H1 (cell line): ENCODE data around the gene ARHGAP4. TPM values are rescaled to one million over a fixed set of nuclear protein-coding genes. Genes with fewer than 3 reads are reported as not detected.

Source experiments
- CTCF ChIA-PET: fragments of 300-600 bp; sonication (Branson Sonifier 250); formaldehyde crosslinking; loops from one replicate; lab custom pipeline; 2021; ENCODE audit not compliant: partially characterized antibody; lab: Charles Lee
- POLR2A ChIA-PET: fragments of 300-600 bp; sonication (Branson Sonifier 250); formaldehyde crosslinking; loops from one replicate; lab custom pipeline; 2021; ENCODE audit warnings: inconsistent platforms; ENCODE audit not compliant: partially characterized antibody; lab: Charles Lee
- DNase-seq, 2 experiments: peaks; one replicate each; pipeline versions ENCODE4 v3.0.0 to v3.0.0-alpha.2; 2010 to 2022; ENCODE audit warnings: low spot score in 2 of 2, low read depth in 1 of 2, mixed read lengths in 1 of 2
- FAIRE-seq: peaks from 2 replicates; lab custom pipeline; 2011; peaks lifted over from hg19 to GRCh38; lab: Jason Lieb, UNC
- H2AFZ ChIP-seq: 2 replicates; pipeline ENCODE4 v1.8.1; 2012; ENCODE audit warnings: low read length, inconsistent platforms
- H2AK5ac ChIP-seq: 2 replicates; pipeline ENCODE4 v1.6.1; 2013; ENCODE audit warnings: low read depth, low read length
- H2BK120ac ChIP-seq: replicated peaks from 2 replicates; pipeline ENCODE3; 2013; ENCODE audit warnings: low read depth, low read length, inconsistent platforms
- H2BK12ac ChIP-seq: 2 replicates; pipeline ENCODE4 v1.6.1; 2013; ENCODE audit warnings: low read depth, low read length
- H2BK15ac ChIP-seq: 2 replicates; pipeline ENCODE4 v1.6.1; 2013; ENCODE audit warnings: low read length
- H2BK20ac ChIP-seq: 2 replicates; pipeline ENCODE4 v1.6.1; 2013; ENCODE audit warnings: low read length
- H2BK5ac ChIP-seq: 2 replicates; pipeline ENCODE4 v1.6.1; 2013; ENCODE audit warnings: low read depth, low read length
- H3K14ac ChIP-seq: 2 replicates; pipeline ENCODE4 v1.6.1; 2013; ENCODE audit warnings: inconsistent platforms; ENCODE audit not compliant: insufficient read length
- H3K18ac ChIP-seq: 2 replicates; pipeline ENCODE4 v1.6.1; 2013; ENCODE audit warnings: low read length; ENCODE audit errors: extremely low read depth
- H3K23ac ChIP-seq: 2 replicates; pipeline ENCODE4 v1.6.1; 2013; ENCODE audit warnings: inconsistent platforms; ENCODE audit not compliant: insufficient read length
- H3K23me2 ChIP-seq: 2 replicates; pipeline ENCODE4 v1.6.1; 2013; ENCODE audit warnings: low read depth, low read length
- H3K27ac ChIP-seq: 2 replicates; pipeline ENCODE4 v1.6.1; 2011; ENCODE audit warnings: low read depth, low read length, inconsistent platforms
- H3K27me3 ChIP-seq, 4 experiments: replicated peaks in 1 of 4; 1 replicate in 1 of 4; 2 replicates in 3 of 4; pipeline versions ENCODE4 v1.6.1 to v1.8.1; 2011 to 2013; ENCODE audit warnings: low read length in 3 of 4, mild to moderate bottlenecking in 3 of 4, inconsistent platforms in 2 of 4, mixed read lengths in 2 of 4, moderate library complexity in 1 of 4; ENCODE audit not compliant: control insufficient read depth in 3 of 4, insufficient read depth in 3 of 4; ENCODE audit errors: extremely low read depth in 1 of 4
- H3K36me3 ChIP-seq, 4 experiments: 2 replicates each; pipeline versions ENCODE4 v1.6.1 to v1.8.1; 2011 to 2013; ENCODE audit warnings: mild to moderate bottlenecking in 4 of 4, low read length in 3 of 4, moderate library complexity in 2 of 4, control low read depth in 1 of 4, inconsistent platforms in 1 of 4; ENCODE audit not compliant: insufficient read depth in 4 of 4, control insufficient read depth in 2 of 4
- H3K4ac ChIP-seq: replicated peaks from 2 replicates; pipeline ENCODE3; 2013; ENCODE audit warnings: low read length, low read depth, mixed read lengths, inconsistent platforms; ENCODE audit not compliant: insufficient read length
- H3K4me1 ChIP-seq, 4 experiments: replicated peaks in 1 of 4; 1 replicate in 1 of 4; 2 replicates in 3 of 4; pipeline versions ENCODE4 v1.6.1 to v1.8.1; 2011 to 2013; ENCODE audit warnings: low read length in 3 of 4, inconsistent platforms in 2 of 4, mixed read lengths in 1 of 4; ENCODE audit not compliant: insufficient read depth in 4 of 4, control insufficient read depth in 3 of 4
- H3K4me2 ChIP-seq, 2 experiments: 2 replicates each; pipeline versions ENCODE4 v1.6.1 to v1.8.1; 2011 to 2013; ENCODE audit warnings: low read depth in 2 of 2, low read length in 2 of 2, control low read depth in 1 of 2, inconsistent platforms in 1 of 2, mild to moderate bottlenecking in 1 of 2; ENCODE audit not compliant: insufficient read depth in 1 of 2
- H3K4me3 ChIP-seq, 4 experiments: fragments of 200-600, 300-600 bp in 1 of 4; sonication (generic), shearing (Covaris generic), sonication (Bioruptor Twin) in 1 of 4; 2 replicates each; pipeline versions ENCODE4 v1.5.1 to v1.8.1; 2011 to 2016; ENCODE audit warnings: low read length in 4 of 4, low read depth in 3 of 4, control low read depth in 2 of 4, inconsistent platforms in 2 of 4, mild to moderate bottlenecking in 2 of 4, mixed read lengths in 1 of 4, moderate library complexity in 1 of 4; ENCODE audit not compliant: insufficient read depth in 2 of 4; ENCODE audit errors: extremely low read depth in 1 of 4
- H3K56ac ChIP-seq: replicated peaks from 2 replicates; pipeline ENCODE3; 2013; ENCODE audit warnings: low read depth, mild to moderate bottlenecking, mixed read lengths, low read length, inconsistent platforms; ENCODE audit not compliant: insufficient read length
- H3K79me1 ChIP-seq: 2 replicates; pipeline ENCODE4 v1.6.1; 2013; ENCODE audit warnings: low read depth, low read length, control low read depth
- H3K79me2 ChIP-seq, 2 experiments: 2 replicates each; pipeline versions ENCODE4 v1.6.1 to v1.8.1; 2012 to 2013; ENCODE audit warnings: low read length in 2 of 2, mild to moderate bottlenecking in 2 of 2, inconsistent platforms in 1 of 2; ENCODE audit not compliant: insufficient read depth in 2 of 2, control insufficient read depth in 1 of 2
- H3K9ac ChIP-seq, 4 experiments: replicated peaks in 1 of 4; 1 replicate in 1 of 4; 2 replicates in 3 of 4; pipeline versions ENCODE4 v1.6.1 to v1.8.1; 2011 to 2013; ENCODE audit warnings: low read depth in 3 of 4, low read length in 3 of 4, control low read depth in 2 of 4, mild to moderate bottlenecking in 2 of 4, moderate library complexity in 2 of 4, inconsistent platforms in 1 of 4; ENCODE audit errors: extremely low read depth in 1 of 4
- H3K9me3 ChIP-seq, 2 experiments: 2 replicates each; pipeline versions ENCODE4 v1.6.1 to v1.8.1; 2012 to 2013; ENCODE audit warnings: mild to moderate bottlenecking in 2 of 2, moderate library complexity in 2 of 2, control low read depth in 1 of 2, inconsistent platforms in 1 of 2, low read depth in 1 of 2, low read length in 1 of 2, mixed read lengths in 1 of 2; ENCODE audit not compliant: insufficient read depth in 2 of 2
- H4K20me1 ChIP-seq, 2 experiments: replicated peaks in 1 of 2; 2 replicates each; pipeline versions ENCODE3 to v1.8.1; 2011 to 2013; ENCODE audit warnings: inconsistent platforms in 2 of 2, low read length in 2 of 2, mild to moderate bottlenecking in 1 of 2; ENCODE audit not compliant: insufficient read depth in 2 of 2, control insufficient read depth in 1 of 2
- H4K5ac ChIP-seq: 2 replicates; pipeline ENCODE4 v1.6.1; 2013; ENCODE audit warnings: low read length, low read depth, mixed read lengths, inconsistent platforms; ENCODE audit not compliant: insufficient read length
- H4K8ac ChIP-seq: 2 replicates; pipeline ENCODE4 v1.8.0; 2013; ENCODE audit warnings: mild to moderate bottlenecking, moderate library complexity, low read length, inconsistent platforms; ENCODE audit not compliant: insufficient read depth; ENCODE audit errors: extremely low read depth
- H4K91ac ChIP-seq: replicated peaks from 2 replicates; pipeline ENCODE3; 2013; ENCODE audit warnings: low read length, mixed read lengths, inconsistent platforms; ENCODE audit not compliant: insufficient read length
- POLR2AphosphoS5 ChIP-seq: IDR thresholded peaks from 2 replicates; pipeline ENCODE4 v1.6.1; 2011; ENCODE audit warnings: low read depth, low read length
- SIX5 ChIP-seq: IDR thresholded peaks from 2 replicates; pipeline ENCODE4 v1.6.1; 2011; ENCODE audit warnings: mild to moderate bottlenecking, low read depth, low read length
- TBP ChIP-seq: IDR thresholded peaks from 2 replicates; pipeline ENCODE4 v1.6.1; 2011; ENCODE audit warnings: low read depth, low read length, improper control_type of control experiment
- WGBS, 2 experiments: shearing (Covaris generic) in 1 of 2; methylation state at CpG; one replicate each; pipeline versions ENCODE4 v1.1.6 to v1.1.7; 2013 to 2015; ENCODE audit warnings: low lambda C conversion rate in 2 of 2, mixed read lengths in 2 of 2, inconsistent platforms in 1 of 2, low coverage in 1 of 2, missing lambda C conversion rate in 1 of 2; ENCODE audit not compliant: insufficient replicate concordance in 2 of 2, insufficient coverage in 1 of 2, insufficient read length in 1 of 2; ENCODE audit errors: extremely low coverage in 1 of 2, missing lambda C conversion rate in 1 of 2; 5-methylcytosine and 5-hydroxymethylcytosine counted together
- polyA plus RNA-seq, 7 experiments: library from polyadenylated mRNA; depleted of rRNA in 3 of 7; stranded (reverse) in 5 of 7; unstranded in 2 of 7; fragments of >200 nt in 5 of 7; fragments of 200-250 nt in 2 of 7; gene quantifications; 1 replicate in 5 of 7; 2 replicates in 1 of 7; 4 replicates in 1 of 7; pipeline versions ENCODE4 v1.2.1 to v1.2.3, GENCODE V29; 2011 to 2013; ENCODE audit warnings: missing spikeins in 2 of 7, mixed read lengths in 2 of 7
- total RNA-seq: library from RNA; stranded (reverse); fragmentation: NEBNext Ultra II Directional; extraction: Animal tissue kit (Norgen Biotek cat#: 25700); gene quantifications from 2 replicates; pipeline ENCODE4 v1.2.1, GENCODE V29; 2021

Gene ARHGAP4
- total and polyA plus RNA-seq, 2 of the 8 experiments (the other 6 are each of a cell fraction or from before 2014, with no cell fraction given), result 23.9 to 26.0 TPM

DNA sequence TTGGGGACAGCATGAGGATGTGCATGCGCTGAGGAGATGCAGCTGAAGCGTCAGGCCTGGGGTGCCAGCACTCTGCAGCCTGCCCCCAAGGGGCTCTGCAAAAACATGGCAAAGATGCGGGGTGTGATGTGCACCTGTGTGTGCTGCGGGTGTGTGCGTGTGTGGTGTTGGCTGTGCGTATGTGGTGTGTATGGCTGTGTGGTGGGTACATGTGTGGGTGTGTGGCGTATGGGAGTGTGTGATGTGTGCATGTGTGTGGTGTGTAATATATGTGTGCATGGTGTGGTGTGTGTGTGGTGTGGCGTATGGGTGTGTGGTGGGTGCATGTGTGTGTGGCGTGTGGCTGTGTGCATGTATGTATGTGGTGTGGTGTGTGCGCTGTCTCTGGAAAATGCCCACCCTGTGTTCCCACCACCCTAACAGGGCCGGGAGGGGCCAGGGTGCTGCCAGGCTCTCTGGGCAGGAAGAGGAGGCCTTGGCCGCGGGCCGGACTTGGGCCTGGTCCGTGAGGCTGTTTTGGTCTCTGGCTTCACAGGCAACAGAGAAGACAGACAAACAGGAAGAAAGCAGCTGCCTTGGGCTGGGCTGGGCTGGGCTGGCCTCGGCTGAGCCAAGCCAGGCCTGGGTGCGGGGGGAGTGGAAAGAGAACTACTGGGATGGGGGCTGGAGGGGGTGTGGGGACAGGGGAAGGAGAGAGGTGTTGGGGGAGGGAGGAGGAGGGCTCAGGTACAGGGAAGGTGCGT lies 22.7 kb downstream of the ARHGAP4 start:
- Histone ChIP-seq H2BK20ac (no peak overlapping the region; the same call in 1 of the 2 replicates), H3K18ac (no peak overlapping the region; the same call in 1 of the 2 replicates), H4K5ac (no peak overlapping the region), H3K79me1 (no peaks in the 10 kb centered on the region), H3K79me2 (no peaks in the 10 kb centered on the region), H3K27me3 (no peaks in the 10 kb centered on the region), H3K23ac (no peak overlapping the region), H2BK12ac (no peak overlapping the region; the same call in 1 of the 2 replicates), H2AK5ac (no peak overlapping the region), H3K9ac (no peak overlapping the region), H4K91ac (no peak overlapping the region), H4K20me1 (peaks cover 0 to 4% of the 10 kb centered on the region in 2 experiments), H3K4ac (no peak overlapping the region), H3K56ac (no peak overlapping the region), H3K4me1 (peaks cover 0 to 12% (median 0%) of the 10 kb centered on the region in 4 experiments; a peak in 1 of 7 replicates), H4K8ac (no peak overlapping the region), H2BK15ac (peak overlapping the region; percentile 5; the same call in 1 of the 2 replicates), H3K36me3 (no peaks in the 10 kb centered on the region), H3K14ac (no peak overlapping the region), H2AFZ (no peak overlapping the region), H3K4me3 (no peak overlapping the region), H2BK5ac (0 out of 2 replicates have a peak overlapping the region, but pooled peaks have one; percentile 44), H3K9me3 (no peaks in the 10 kb centered on the region), H3K27ac (no peak overlapping the region), H3K4me2 (no peak overlapping the region), H2BK120ac (no peak overlapping the region), H3K23me2 (peaks cover 3% of the 10 kb centered on the region; the same call in 1 of the 2 replicates)
- POLR2A ChIA-PET, result interaction anchor here (1.1 kb wide), 1 partner anchor 20 kb away, joined by 3 read pairs; no protein-coding TSS in a partner anchor
- 85% methylated on average over 11 of the region's 18 CpGs; no CpG with 5 or more reads in 1 of the 2 experiments for WGBS, 2 experiments
- FAIRE-seq (no peak), DNase-seq (no peak)
- no peak for TF ChIP-seq SIX5
- no peak for TF ChIP-seq TBP
- TF ChIP-seq POLR2AphosphoS5, result peak; percentile 26; the same call in 1 of the 2 replicates
- CTCF ChIA-PET, result interaction anchor here (1.1 kb wide), 1 partner anchor 22 kb away, joined by 3 read pairs; no protein-coding TSS in a partner anchor
